Ishikawa (cell line): ENCODE results near the gene NBDY.

Source experiments
- EGR1 ChIP-seq: IDR thresholded peaks from 2 replicates; pipeline ENCODE4 v1.6.1; 2012
- EP300 ChIP-seq: IDR thresholded peaks from 2 replicates; pipeline ENCODE4 v1.6.1; 2012; ENCODE audit warnings: borderline replicate concordance
- TAF1 ChIP-seq: IDR thresholded peaks from 2 replicates; pipeline ENCODE4 v1.6.1; 2012; ENCODE audit warnings: low read depth, mild to moderate bottlenecking
- USF1 ChIP-seq: IDR thresholded peaks from 2 replicates; pipeline ENCODE4 v1.6.1; 2012
- ZBTB7A ChIP-seq: IDR thresholded peaks from 2 replicates; pipeline ENCODE4 v1.6.1; 2012; ENCODE audit warnings: low read depth

- TF ChIP-seq TAF1 (no peak), EP300 (no peak), ZBTB7A (no peak), EGR1 (no peak), USF1 (no peak)
Observed at GRCh38 chrX:56793112-56793430, 64.0 kb downstream of the NBDY start.
